A204.1 (cell line): ENCODE measurements around the gene SLC33A1.
"Not testable (repeated sequence)": the region's sequence is repeated elsewhere in the genome, so short reads cannot be mapped to it uniquely, and the experiment has no call there.

ENCODE experiments used
- FAIRE-seq: peaks from 2 replicates; lab custom pipeline; 2012; peaks lifted over from hg19 to GRCh38; lab: Jason Lieb, UNC

SLC33A1 gene

DNA sequence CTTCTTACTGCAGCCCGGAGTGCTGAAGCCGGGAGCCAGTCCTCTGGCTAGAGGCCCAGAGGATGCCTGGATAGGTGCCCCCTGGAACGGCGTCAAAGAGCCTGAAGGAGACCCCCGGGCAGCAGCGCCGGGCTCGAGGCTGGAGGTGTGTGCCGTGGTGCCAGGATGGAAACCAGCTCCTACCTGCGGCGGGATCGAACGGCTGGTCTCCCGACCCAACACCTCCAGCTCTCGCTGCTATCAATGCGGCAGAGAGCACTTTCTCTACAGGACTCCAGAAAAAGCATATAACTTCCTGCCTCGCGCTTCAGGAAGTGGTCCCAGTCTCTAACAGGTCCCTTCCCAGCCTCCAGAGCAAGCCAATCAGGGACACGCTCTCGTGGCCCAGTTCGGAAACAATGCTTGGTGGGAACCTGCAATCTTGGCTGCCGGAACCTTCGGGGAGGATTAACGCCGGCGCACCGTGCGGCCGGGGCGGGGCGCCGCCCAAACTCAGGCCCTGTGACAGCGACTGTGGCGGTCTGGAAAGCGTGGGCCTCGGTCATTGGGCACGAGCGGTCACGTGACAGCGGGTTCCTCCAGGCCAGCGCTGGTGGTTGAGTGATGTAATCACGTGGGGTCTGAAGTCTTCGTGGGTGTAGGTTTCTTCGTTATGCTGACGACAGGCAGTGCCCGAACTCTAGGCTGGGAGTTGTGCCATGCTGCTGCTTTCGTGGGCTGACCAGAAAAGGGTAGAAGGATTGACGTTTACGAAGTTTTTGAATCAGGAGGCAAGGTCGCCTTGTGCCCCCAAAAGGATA is at the start of gene SLC33A1:
Gene SLC33A1 (minus strand): TSS at position 287 of the 800 bp plus-strand sequence. CDS start 430 bp downstream, outside the sequence.
- FAIRE-seq = peak; percentile 96

DNA sequence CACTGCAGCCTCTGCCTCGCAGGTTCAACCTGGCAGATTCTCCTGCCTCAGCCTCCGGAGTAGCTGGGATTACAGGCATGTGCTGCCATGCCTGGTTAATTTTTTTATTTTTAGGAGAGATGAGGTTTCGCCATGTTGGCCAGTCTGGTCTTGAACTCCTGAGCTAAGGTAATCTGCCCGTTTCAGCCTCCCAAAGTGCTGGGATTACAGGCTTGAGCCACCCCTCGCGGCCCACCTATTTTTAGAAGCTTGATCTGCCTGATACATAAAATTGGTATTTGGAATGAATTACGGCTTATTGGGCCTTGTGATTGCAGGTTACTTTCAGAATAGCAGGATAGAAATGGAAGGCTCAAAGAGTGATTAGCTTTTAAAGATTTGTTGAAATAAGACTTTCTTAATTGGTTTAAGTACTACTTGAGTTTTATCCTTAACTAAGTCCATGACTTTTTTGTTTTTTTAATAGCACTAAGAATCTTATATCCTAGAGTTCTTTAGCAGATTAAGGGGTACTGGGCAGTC is 41.2 kb upstream of the SLC33A1 start:
- no peak for FAIRE-seq

DNA sequence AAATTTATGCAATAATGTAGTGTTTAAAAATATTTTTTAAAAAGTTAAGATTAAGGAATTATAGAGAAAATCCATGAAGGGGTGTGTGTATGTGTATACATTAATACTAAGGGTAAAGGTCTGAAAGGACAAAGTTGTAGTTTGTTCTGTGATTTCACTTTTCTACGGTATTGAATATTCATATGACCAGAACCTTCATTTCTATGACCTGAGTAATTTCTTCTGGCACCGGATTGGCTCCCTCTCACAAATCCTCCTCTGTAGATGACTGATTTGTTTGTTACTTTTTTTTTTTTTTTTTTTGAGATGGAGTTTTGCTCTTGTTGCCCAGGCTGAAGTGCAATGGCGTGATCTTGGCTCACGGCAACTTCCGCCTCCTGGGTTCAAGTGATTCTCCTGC is 37.1 kb upstream of the SLC33A1 start:
- FAIRE-seq = no peak

DNA sequence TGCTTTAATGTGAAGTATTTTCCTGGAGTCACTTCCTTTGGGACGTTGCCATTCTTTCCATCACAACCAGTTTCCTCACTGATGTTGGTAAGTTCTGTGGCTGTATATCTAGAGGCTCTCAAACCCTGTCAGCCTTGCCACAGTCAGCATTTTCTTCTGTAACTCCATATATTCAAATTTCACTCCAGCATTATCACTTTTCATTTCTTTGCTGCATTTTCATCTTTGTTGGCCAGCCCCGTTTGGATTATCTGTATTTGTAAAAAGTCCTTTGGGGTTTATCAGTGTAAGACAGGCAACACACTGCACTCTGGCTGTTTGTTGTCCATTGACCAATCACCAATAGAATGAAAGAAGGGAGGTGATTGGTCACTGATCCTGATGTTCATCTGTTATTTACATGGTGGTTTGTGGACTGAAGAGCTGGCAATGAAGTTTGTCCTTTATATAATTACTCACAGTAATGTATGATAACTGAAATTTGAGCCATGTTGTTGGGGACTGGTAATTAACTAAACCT is 36.5 kb upstream of the SLC33A1 start:
- no peak for FAIRE-seq

DNA sequence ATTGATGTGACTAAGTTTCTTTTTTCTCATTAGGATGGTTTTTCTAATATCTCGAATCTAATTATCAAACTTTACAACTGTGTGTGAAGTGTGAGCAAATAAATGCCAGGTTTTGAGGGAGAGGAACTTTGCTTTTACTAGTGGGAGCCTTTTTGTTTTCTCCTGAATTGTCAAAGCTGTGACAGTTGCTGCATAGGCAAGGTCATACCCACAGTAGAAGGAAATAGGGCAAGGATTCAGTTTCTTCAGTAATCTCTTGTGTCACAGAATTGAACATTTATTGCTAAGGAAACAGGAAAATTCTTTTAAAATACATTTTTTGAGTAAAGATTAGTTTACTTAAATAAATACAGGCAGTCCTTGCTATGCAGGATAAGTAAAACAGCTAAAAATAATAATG is 35.7 kb upstream of the SLC33A1 start:
- FAIRE-seq = no peak

DNA sequence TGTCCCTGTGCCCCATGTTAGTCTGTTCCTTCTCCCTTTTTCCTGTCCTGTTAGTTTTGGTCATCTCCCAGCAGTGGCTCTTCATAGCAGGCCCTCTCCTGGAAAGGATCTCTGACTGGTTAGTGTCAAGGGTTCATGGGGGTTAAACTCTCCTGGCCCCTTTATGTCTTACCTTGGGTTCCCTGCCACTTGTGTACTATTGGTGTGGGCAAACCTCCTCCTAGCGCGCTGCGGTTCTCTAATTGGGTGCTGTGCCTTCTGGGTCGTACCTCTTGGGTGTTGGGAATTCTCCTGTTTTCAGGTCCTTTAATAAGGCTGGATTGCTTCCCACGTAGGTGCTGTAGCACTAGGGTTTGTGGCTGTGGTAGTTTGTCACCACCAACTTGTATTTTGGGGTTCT is 35.0 kb upstream of the SLC33A1 start:
- FAIRE-seq = no peak

DNA sequence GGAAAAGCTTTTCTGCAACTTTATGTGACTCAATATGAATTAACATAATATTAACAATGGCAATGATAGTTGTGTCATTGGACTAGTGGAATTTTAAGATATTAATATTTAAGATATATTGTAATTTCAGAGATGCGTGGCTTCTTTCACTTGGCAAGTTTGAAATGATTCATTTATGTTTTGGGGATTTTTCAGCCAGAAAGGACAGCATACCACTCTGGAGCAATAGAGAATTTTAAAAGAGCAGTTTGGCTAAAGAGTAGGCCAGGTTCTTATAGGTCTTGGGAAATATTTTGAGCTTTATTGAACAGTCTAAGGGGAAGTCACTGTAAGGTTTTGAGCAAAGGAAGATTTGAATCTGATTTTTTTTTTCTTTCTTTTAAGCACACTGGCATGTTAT is 32.7 kb upstream of the SLC33A1 start:
- no peak for FAIRE-seq

DNA sequence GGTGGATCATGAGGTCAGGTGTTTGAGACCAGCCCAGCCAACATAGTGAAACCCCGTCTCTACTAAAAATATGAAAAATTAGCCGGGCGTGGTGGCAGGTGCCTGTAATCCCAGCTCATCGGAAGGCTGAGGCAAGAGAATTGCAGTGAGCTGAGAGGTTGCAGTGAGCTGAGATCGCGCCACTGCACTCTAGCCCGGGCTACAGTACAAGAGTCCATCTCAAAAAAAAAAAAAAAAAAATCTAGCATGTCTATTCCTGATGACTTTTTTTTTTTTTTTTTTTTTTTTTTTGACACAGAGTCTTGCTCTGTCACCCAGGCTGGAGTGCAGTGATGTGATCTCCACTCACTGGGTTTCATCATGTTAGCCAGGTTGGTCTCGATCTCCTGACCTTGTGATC is 32.1 kb upstream of the SLC33A1 start:
- FAIRE-seq = not testable (repeated sequence)

DNA sequence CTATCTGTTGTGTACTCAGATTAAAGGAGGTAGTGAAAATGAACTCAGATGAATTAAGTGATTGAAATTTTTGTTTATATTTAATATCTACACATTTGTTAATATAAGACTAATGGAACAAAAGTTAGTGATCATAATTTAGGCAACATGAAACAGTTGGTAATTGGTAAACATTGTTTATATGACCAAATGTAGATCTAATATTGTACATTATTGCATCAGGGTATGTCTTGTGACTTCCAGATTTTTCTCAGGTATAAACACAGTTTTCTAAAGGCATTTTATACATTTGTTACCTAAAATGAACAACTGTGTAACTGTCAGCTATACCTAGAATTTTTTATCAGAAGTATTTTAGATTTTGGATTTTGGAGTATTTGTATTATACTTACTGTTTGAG is 31.1 kb upstream of the SLC33A1 start:
- FAIRE-seq = no peak

DNA sequence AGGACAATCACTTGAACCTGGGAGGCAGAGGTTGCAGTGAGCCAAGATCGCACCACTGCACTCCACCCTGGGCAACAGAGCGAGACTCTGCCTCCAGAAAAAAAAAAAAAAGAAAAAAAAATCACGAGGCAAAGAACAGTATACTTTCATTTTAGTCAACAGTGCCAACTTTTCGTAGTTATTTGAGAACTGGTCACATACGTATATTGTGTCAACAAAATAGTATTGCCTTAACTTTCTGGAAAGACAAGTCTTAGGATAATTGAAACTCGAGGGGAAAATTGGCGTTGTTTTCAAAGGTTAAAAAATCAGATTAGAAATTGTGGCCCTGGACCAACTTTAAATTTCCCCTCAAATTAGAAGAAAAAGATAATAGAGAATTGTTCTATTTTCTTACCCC is 30.1 kb upstream of the SLC33A1 start:
- no peak for FAIRE-seq

DNA sequence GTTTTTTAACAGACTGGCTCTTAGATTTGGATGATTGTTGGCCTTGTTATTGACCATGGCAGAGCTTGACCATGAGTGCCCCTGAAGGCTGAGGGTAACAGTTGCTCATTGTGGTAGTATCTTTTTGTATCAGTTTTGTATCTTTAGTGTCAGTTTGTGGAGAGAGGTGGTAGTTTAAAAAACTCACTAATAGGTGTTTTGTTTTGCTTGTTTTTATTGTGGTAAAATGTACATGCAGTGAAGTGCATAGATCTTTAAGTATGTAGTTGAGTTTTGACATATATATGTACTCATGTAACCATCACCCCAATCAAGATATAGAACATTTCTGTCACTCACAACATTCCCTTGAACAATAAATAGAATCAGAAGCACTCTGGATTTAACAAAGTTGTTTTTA is 26.1 kb upstream of the SLC33A1 start:
- no peak for FAIRE-seq

DNA sequence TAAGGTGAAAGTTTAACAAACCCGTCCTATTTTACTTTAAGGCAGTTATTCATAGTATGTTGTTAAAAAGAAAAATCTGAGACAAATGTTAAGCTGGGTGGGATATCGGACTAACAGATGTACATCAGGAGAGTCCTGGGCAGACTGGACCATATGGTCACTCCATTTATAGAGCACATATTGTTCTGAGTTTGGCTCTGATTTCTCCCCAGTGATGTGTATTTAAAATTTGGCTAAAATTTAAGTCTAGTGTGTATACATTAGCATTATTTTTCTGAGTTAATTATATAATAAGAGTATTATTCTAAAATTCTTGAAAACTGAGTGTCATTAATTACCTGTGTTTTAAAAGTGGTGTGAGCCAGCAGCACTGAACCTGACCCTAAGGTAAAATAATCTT is 22.3 kb upstream of the SLC33A1 start:
- no peak for FAIRE-seq

DNA sequence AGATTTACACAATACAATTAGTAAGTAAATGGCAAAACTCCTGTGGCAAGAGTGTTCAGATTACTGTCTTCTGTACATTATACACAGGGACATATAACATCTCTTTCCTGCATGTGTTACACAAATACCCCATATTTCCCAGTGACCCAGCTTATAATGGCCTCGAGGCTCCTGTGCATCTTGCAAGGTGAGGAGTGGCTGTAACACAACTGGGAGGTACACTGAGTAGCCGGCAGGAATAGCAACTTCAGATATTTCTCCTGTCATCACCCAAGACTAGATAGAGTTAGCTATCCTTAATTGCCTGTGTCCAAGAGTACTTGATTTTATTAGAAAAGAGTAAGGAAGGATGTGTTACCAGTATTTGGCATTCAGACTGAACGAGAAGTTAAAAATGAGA is 21.8 kb upstream of the SLC33A1 start:
- no peak for FAIRE-seq

DNA sequence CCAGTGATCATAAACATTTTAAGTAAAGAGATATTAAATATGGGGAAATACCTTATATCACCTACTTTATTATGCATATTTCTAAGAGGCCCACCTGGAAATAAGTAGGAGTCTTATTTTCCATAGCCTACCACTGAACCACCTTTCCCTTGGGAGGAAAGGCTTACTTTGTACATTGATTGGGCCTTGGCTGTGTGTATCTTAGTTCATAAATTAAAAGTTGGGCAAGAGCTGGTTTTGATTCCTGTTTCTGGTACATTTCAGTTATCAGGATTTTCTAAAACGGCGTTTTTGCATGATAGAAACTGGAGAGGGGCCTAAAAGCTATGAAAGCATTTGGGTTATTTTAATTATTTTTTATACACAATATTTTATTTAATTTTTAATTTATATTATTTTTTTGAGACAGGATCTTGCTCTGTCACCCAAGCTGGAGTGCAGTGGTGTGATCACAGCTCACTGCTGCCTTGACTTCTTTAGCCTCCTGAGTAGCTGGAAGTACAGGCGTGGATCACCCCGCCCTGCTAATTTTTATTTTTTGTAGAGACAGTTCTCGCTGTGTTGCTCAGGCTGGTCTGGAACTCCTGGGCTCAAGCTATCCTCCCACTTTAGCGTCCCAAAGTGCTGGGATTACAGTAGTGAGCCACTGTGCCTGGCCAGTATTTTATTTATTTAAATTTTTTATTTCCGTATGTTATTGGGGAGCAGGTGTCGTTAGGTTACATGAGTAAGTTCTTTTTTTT is 18.8 kb upstream of the SLC33A1 start:
- no peak for FAIRE-seq

DNA sequence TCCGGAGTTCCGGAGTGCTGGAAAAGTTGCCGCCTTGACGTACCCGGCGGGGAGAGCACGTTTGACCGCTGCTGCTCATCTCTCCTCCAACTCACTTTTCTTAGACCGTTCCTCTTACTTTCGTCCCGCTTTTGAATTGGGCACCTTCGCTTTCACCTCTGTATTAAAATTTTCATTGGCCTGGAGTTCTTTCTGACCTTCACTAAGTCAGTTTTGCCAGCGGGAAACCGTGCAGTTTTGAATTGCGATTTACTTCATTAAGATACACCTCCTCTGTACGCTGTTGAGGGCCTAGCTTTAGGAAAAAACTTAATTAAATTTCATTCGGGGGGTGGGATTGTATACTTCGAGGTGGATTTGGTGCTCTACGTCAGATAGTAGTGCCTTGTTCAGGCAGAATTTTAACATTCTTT is 17.5 kb upstream of the SLC33A1 start:
- no peak for FAIRE-seq

DNA sequence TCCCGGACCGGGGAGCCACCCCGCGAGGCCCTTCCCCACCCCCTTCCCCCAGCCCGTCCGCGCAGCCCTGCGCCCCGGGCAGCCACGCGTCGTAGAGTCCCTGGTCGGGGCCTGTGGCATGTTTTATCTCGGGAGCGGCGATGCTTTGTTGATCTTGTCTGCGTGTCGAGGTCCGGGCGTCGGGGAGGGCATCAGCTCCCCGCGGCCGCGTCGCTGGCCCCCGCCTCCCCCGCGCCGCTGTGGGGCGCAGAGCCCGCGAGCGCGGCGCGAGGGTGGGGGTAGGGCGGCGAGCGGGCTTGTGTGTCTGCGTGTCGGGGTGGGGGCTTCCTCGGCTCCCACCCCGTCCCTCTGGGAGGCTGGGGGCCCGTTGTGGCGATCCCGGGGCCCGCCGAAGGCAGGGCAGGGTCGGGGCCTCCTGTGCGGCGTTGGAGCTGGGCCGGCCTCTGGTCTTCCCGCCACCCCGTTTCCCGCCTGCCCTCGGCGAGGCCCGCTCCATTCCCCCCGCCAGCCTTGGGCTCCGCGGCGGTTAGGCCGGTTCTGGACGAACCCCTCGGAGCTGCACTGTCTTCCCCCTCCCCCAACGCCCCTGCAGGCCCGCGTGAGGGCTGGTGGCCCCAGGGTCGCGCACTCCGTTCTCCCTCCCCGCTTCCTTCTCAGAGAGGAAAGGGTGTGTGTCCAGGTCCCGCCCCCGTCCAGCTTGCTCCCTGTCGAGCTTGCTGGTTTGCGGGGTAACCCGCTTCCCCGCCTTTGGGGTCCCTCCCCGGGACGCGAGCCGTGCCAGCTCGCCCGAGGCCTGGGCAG is 16.9 kb upstream of the SLC33A1 start:
- no peak for FAIRE-seq

DNA sequence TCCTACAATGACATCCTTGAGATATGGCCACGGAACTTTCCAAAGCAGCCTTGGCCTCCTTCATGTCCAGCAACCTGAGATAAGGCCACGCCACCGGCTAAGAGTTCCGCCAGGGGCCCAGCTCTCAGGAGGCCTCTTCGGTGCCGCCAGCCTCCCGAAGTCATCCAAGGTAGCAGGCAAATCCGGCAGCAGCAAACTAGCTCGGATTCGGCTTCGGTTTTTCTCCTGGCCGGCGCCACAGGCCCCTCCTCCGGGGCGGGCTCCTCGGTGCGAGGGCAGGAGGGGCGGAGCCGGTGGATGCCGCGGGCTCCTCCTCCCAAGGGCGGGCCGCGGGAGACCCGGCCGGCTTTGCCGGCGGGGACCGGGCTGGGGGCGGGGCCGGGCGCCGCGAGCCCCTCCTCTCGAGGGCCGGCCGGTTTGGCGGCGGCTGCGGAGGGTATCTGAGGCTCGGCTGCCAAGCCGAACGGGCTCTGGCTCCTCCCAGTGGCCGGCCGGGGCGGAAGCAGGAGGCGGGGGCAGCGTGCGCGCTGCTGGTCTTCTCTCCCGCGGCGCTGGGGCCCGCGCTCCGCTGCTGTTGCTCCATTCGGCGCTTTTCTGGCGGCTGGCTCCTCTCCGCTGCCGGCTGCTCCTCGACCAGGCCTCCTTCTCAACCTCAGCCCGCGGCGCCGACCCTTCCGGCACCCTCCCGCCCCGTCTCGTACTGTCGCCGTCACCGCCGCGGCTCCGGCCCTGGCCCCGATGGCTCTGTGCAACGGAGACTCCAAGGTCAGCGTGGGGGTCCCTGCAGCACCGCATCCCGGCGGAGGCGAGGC is 16.1 kb upstream of the SLC33A1 start, which contains the start of gene GMPS:
Gene GMPS (plus strand): TSS at position 518 of the 812 bp plus-strand sequence. CDS start 221 bp downstream, at position 739.
- FAIRE-seq = no peak

DNA sequence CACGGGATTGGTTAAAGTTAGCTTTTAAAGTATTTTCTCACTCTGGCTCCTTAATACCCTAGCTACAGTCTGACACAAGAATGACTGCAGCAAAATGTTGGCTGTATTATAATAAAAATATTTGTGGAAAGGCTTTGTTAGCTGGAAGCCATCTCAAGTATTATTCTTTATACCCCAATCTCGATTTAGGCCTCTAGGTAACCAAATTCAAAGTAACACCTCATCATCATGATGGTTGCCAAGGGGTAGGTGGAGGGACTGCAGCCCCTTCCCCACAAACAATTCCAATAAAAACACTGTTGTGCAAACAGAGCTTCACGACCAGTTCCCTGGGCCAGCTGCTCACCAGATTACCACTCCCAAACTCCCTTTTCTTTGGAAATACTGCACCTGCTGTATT is 15.5 kb upstream of the SLC33A1 start:
- FAIRE-seq = no peak

DNA sequence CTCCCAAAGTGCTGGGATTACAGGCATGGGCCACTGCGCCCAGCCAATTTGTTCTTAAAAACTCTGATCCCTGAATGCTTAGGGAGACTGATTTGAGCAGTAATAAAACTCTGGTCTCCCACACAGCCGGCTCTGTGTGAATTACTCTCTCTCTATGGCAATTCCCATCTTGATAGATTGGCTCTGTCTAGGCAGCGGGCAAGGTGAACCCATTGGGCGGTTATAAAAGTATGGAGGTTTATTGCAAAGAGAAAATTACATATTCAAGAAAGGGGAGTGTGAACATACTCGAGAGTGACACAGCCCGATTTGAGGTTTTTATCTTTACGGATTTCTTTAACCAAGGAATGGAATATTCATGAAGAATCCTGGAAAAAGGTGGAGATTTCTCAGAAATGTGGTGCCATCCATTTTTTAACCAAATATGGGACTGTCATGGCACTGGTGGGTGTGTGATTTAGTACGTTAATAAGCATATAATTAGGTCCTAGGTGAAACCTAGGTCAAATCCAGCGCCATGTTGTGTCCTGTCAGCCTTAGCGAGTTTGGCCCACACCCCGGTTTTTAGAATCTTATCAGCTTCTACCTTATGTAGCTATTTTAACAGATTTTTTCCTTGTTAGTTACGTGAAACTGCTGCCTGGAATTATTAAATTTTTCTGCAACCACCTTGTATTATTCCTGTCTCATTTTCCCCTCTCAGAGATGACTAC is 9.0 kb upstream of the SLC33A1 start:
- FAIRE-seq = no peak

DNA sequence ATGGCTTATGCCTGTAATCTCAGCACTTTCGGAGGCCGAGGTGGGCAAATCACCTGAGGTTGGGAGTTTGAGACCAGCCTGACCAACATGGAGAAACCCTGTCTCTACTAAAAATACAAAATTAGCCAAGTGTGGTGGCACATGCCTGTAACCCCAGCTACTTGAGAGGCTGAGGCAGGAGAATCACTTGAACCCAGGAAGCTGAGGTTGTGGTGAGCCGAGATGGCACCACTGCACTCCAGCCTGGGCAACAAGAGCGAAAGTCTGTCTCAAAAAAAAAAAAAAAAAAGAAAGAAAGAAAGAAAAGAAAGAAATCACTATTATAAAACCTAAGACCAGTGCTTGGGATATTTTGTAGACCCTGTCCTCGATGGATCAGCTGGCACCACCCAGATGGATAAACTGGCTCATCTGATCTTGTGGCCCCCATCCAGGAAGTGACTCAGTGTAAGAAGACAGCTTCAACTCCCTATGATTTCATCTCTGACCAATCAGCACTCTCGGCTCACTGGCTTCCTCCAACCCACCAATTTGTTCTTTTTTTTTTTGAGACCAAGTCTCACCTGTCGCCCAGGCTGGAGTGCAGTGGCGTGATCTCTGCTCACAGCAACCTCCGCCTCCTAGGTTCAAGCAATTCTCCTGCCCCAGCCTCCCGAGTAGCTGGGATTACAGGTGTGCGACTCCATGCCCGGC is 8.2 kb upstream of the SLC33A1 start:
- not testable (repeated sequence) for FAIRE-seq
